GM23338 (cell line): ENCODE measurements around the gene MYL11. TPM values are rescaled to one million over a fixed set of nuclear protein-coding genes. Genes with fewer than 3 reads are reported as not detected.

Source experiments
- ATAC-seq: fragments of 200-7000 bp; cut with Tn5 transposase; 3 replicates; pipeline ENCODE4 v1.9.1; 2020
- DNase-seq: peaks from one replicate; pipeline ENCODE4 v3.0.0-alpha.2; 2015; ENCODE audit warnings: low spot score
- H2AFZ ChIP-seq: fragments of 200-600 bp; sonication (generic); 2 replicates; pipeline ENCODE4 v1.8.0; 2016; ENCODE audit warnings: antibody characterized with exemption, mild to moderate bottlenecking, moderate library complexity
- H3F3A ChIP-seq: fragments of 200-600 bp; sonication (generic); replicated peaks from 2 replicates; pipeline ENCODE4 v1.8.0; 2017; ENCODE audit warnings: antibody characterized with exemption, mixed run types, low read depth
- H3K27ac ChIP-seq: fragments of 200-600 bp; sonication (generic); 2 replicates; pipeline ENCODE4 v1.6.1; 2016; ENCODE audit warnings: low read depth
- H3K27me3 ChIP-seq: fragments of 200-600 bp; sonication (generic); 2 replicates; pipeline ENCODE4 v1.8.0; 2016; ENCODE audit warnings: mild to moderate bottlenecking, mixed run types, moderate library complexity; ENCODE audit not compliant: insufficient read depth
- H3K36me3 ChIP-seq: fragments of 200-600 bp; sonication (generic); 2 replicates; pipeline ENCODE4 v1.8.0; 2016; ENCODE audit warnings: mild to moderate bottlenecking; ENCODE audit not compliant: insufficient read depth
- H3K4me1 ChIP-seq: fragments of 200-600 bp; sonication (generic); 2 replicates; pipeline ENCODE4 v1.8.0; 2016; ENCODE audit warnings: mild to moderate bottlenecking, moderate library complexity; ENCODE audit not compliant: insufficient read depth
- H3K4me2 ChIP-seq: fragments of 200-600 bp; sonication (generic); 2 replicates; pipeline ENCODE4 v1.7.1; 2017; ENCODE audit warnings: mixed run types
- H3K4me3 ChIP-seq: fragments of 200-600 bp; sonication (generic); 2 replicates; pipeline ENCODE4 v1.6.1; 2016; ENCODE audit warnings: mixed run types
- H3K79me2 ChIP-seq: fragments of 200-600 bp; sonication (generic); replicated peaks from 2 replicates; pipeline ENCODE4 v1.8.0; 2017; ENCODE audit warnings: mild to moderate bottlenecking; ENCODE audit not compliant: insufficient read depth
- H3K9me2 ChIP-seq: fragments of 200-600 bp; sonication (generic); 2 replicates; pipeline ENCODE4 v1.8.0; 2017; ENCODE audit not compliant: insufficient read depth
- H4K20me1 ChIP-seq: fragments of 200-600 bp; sonication (generic); replicated peaks from 2 replicates; pipeline ENCODE4 v1.8.0; 2017; ENCODE audit warnings: mild to moderate bottlenecking; ENCODE audit not compliant: insufficient read depth
- H3K27ac Mint-ChIP-seq: 2 replicates; pipeline ENCODE4 v1.8.0; 2020; ENCODE audit warnings: inconsistent platforms, mild to moderate bottlenecking, moderate library complexity, mixed read lengths
- H3K27me3 Mint-ChIP-seq: 3 replicates; pipeline ENCODE4 v1.8.0; 2022; ENCODE audit warnings: low read depth, mild to moderate bottlenecking, moderate library complexity, mixed read lengths, inconsistent platforms; ENCODE audit not compliant: insufficient read depth, poor library complexity
- H3K36me3 Mint-ChIP-seq: 3 replicates; pipeline ENCODE4 v1.8.0; 2021; ENCODE audit warnings: low read depth, mild to moderate bottlenecking, inconsistent platforms, moderate library complexity, mixed read lengths
- H3K4me1 Mint-ChIP-seq: 3 replicates; pipeline ENCODE4 v1.8.0; 2020; ENCODE audit warnings: mild to moderate bottlenecking, inconsistent platforms, mixed read lengths
- H3K4me3 Mint-ChIP-seq: 3 replicates; pipeline ENCODE4 v1.8.0; 2021; ENCODE audit warnings: moderate library complexity, mild to moderate bottlenecking, inconsistent platforms, mixed read lengths
- H3K9me3 Mint-ChIP-seq: 3 replicates; pipeline ENCODE4 v1.8.0; 2020; ENCODE audit warnings: moderate library complexity, mild to moderate bottlenecking, inconsistent platforms, mixed read lengths
- CREB1 ChIP-seq: fragments of 250-450 bp; sonication (Bioruptor Pico); IDR thresholded peaks from 2 replicates; pipeline ENCODE4 v1.5.0; 2020; ENCODE audit warnings: low read depth, mild to moderate bottlenecking, moderate library complexity
- EZH2 ChIP-seq: fragments of 200-600 bp; sonication (generic); IDR thresholded peaks from one replicate; pipeline ENCODE4 v1.8.0; 2017; ENCODE audit warnings: antibody characterized with exemption, mild to moderate bottlenecking, low read depth; ENCODE audit not compliant: unreplicated experiment
- EZH2phosphoT487 ChIP-seq: fragments of 200-600 bp; sonication (generic); IDR thresholded peaks from one replicate; pipeline ENCODE4 v1.8.1; 2018; ENCODE audit warnings: antibody characterized with exemption; ENCODE audit not compliant: unreplicated experiment
- JUNB ChIP-seq: IDR thresholded peaks from one replicate; pipeline ENCODE4 v1.6.1; 2016; ENCODE audit warnings: antibody characterized with exemption; ENCODE audit not compliant: unreplicated experiment
- STAT1 ChIP-seq: IDR thresholded peaks from one replicate; pipeline ENCODE4 v1.6.1; 2016; ENCODE audit warnings: antibody characterized with exemption; ENCODE audit not compliant: unreplicated experiment
- ZNF331 ChIP-seq: fragments of 250-450 bp; sonication (Bioruptor Pico); IDR thresholded peaks from 2 replicates; pipeline ENCODE4 v1.5.0; 2020; ENCODE audit warnings: low read depth, mild to moderate bottlenecking, moderate library complexity
- polyA plus RNA-seq: library from polyadenylated mRNA; unstranded; fragments of >200 nt; fragmentation: Nextera tagmentation; extraction: Ambion mirVana; gene quantifications from 2 replicates; pipeline ENCODE4 v1.2.1, GENCODE V29; 2016
- total RNA-seq: library from RNA; depleted of rRNA; stranded (reverse); fragments of >200 nt; shearing (Covaris generic); gene quantifications from 2 replicates; pipeline ENCODE4 v1.2.3, GENCODE V29; 2014
- TF ChIP-seq, protein P1 (sequence below), 2 experiments: fragments of 200-600 bp in 1 of 2; sonication (generic) in 1 of 2; conservative IDR thresholded peaks; 2 replicates each; pipeline versions ENCODE4 v1.5.1 to v1.6.1; 2016 to 2017; ENCODE audit warnings: antibody characterized with exemption in 2 of 2, low read depth in 2 of 2, mild to moderate bottlenecking in 2 of 2, moderate library complexity in 1 of 2
- TF ChIP-seq, protein P2 (sequence below): IDR thresholded peaks from one replicate; pipeline ENCODE4 v1.6.1; 2018; ENCODE audit warnings: antibody characterized with exemption; ENCODE audit not compliant: unreplicated experiment
- TF ChIP-seq, protein P3 (sequence below): IDR thresholded peaks from 2 replicates; pipeline ENCODE4 v1.6.1; 2016; ENCODE audit warnings: antibody characterized with exemption

MYL11 gene
- total and polyA plus RNA-seq, 2 experiments from 2014 or later = 3.5 TPM; not detected in 1

DNA sequence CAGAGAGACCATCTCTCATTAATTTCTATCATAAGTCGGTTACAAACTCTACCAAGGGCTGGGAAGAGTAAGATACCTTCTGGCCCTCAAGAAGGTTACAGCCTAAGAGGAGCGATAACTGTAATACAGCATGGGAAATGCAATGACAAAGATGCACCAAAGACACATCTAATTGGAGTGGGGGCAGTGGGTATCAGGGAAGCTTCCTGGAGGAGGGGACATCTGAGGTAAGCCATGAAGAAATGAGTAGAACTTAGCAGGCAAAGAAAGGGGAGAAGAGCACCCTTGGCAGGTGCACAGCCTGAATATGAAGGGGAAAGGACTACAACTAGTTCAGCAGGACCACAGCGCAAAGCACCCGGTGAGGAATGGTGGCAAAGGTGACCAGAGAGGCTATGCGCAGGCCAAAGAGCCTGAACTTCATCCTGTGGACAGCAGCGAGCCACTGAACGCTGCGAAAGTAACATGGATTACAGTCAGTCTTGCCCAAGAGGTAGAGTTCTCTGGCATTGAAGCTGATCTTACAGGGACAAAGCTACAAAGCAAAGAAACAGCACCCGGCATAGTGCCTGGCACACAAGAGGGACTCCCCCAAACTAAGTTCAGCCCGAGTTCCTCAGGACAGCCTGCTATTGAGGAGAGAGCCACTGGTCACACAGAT is 7.1 kb upstream of the MYL11 start:
- H3K27me3 Mint-ChIP-seq = peaks cover 16% of the 10 kb centered on the region
- no peak overlapping the region for H3K27ac Mint-ChIP-seq
- no peak overlapping the region; the same call in 1 of the 2 replicates for H3K4me3 ChIP-seq
- peaks cover 14% of the 10 kb centered on the region for H3K36me3 Mint-ChIP-seq
- H3K27ac ChIP-seq = no peak overlapping the region
- DNase-seq (no peak), ATAC-seq (no peak)
- H3F3A ChIP-seq = no peaks in the 10 kb centered on the region
- peak overlapping the region; percentile 78; the same call in 2 of the 3 replicates for H3K4me3 Mint-ChIP-seq
- TF ChIP-seq CREB1 (CRISPR knock-in tag) (no peak), STAT1 (no peak), EZH2phosphoT487 (no peak), ZNF331 (no peak), EZH2 (no peak), JUNB (no peak)
- TF ChIP-seq, protein P1, sequence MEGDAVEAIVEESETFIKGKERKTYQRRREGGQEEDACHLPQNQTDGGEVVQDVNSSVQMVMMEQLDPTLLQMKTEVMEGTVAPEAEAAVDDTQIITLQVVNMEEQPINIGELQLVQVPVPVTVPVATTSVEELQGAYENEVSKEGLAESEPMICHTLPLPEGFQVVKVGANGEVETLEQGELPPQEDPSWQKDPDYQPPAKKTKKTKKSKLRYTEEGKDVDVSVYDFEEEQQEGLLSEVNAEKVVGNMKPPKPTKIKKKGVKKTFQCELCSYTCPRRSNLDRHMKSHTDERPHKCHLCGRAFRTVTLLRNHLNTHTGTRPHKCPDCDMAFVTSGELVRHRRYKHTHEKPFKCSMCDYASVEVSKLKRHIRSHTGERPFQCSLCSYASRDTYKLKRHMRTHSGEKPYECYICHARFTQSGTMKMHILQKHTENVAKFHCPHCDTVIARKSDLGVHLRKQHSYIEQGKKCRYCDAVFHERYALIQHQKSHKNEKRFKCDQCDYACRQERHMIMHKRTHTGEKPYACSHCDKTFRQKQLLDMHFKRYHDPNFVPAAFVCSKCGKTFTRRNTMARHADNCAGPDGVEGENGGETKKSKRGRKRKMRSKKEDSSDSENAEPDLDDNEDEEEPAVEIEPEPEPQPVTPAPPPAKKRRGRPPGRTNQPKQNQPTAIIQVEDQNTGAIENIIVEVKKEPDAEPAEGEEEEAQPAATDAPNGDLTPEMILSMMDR (conservative IDR thresholded peaks at IDR 0.05; ENCODE audit: low read depth in 2 of 2) = no peak
- TF ChIP-seq, protein P2, sequence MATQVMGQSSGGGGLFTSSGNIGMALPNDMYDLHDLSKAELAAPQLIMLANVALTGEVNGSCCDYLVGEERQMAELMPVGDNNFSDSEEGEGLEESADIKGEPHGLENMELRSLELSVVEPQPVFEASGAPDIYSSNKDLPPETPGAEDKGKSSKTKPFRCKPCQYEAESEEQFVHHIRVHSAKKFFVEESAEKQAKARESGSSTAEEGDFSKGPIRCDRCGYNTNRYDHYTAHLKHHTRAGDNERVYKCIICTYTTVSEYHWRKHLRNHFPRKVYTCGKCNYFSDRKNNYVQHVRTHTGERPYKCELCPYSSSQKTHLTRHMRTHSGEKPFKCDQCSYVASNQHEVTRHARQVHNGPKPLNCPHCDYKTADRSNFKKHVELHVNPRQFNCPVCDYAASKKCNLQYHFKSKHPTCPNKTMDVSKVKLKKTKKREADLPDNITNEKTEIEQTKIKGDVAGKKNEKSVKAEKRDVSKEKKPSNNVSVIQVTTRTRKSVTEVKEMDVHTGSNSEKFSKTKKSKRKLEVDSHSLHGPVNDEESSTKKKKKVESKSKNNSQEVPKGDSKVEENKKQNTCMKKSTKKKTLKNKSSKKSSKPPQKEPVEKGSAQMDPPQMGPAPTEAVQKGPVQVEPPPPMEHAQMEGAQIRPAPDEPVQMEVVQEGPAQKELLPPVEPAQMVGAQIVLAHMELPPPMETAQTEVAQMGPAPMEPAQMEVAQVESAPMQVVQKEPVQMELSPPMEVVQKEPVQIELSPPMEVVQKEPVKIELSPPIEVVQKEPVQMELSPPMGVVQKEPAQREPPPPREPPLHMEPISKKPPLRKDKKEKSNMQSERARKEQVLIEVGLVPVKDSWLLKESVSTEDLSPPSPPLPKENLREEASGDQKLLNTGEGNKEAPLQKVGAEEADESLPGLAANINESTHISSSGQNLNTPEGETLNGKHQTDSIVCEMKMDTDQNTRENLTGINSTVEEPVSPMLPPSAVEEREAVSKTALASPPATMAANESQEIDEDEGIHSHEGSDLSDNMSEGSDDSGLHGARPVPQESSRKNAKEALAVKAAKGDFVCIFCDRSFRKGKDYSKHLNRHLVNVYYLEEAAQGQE = no peak
- TF ChIP-seq, protein P3, sequence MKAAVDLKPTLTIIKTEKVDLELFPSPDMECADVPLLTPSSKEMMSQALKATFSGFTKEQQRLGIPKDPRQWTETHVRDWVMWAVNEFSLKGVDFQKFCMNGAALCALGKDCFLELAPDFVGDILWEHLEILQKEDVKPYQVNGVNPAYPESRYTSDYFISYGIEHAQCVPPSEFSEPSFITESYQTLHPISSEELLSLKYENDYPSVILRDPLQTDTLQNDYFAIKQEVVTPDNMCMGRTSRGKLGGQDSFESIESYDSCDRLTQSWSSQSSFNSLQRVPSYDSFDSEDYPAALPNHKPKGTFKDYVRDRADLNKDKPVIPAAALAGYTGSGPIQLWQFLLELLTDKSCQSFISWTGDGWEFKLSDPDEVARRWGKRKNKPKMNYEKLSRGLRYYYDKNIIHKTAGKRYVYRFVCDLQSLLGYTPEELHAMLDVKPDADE = no peak
- H2AFZ ChIP-seq = no peak overlapping the region
- H4K20me1 ChIP-seq = peaks cover 14% of the 10 kb centered on the region
- H3K9me2 ChIP-seq = no peaks in the 10 kb centered on the region
- no peaks in the 10 kb centered on the region for H3K27me3 ChIP-seq
- peaks cover 40% of the 10 kb centered on the region for H3K79me2 ChIP-seq
- H3K4me1 Mint-ChIP-seq = peaks cover 33% of the 10 kb centered on the region
- no peaks in the 10 kb centered on the region for H3K9me3 Mint-ChIP-seq
- H3K4me2 ChIP-seq = peak overlapping the region; percentile 98
- H3K4me1 ChIP-seq = peaks cover 11% of the 10 kb centered on the region
- no peaks in the 10 kb centered on the region for H3K36me3 ChIP-seq
